Upper lobe of left lung (tissue), 4 donors: Measurements from ENCODE around the gene TP53AIP1.

Experiments used
- POLR2A ChIP-seq, 4 donors: fragments of 450-650 bp; IDR thresholded peaks; one replicate each; pipeline ENCODE4 v1.5.1; 2016 to 2017; ENCODE audit warnings: antibody characterized with exemption in 4 of 4, mild to moderate bottlenecking in 2 of 4
- POLR2AphosphoS5 ChIP-seq, 2 donors: sonication (generic); formaldehyde crosslinking; IDR thresholded peaks; one replicate each; pipeline ENCODE4 v1.5.1; 2017; ENCODE audit warnings: antibody characterized with exemption in 2 of 2
- TF ChIP-seq, protein P1 (sequence below), 6 experiments: fragments of 450-650 bp in 4 of 6; fragments of 200-600 bp in 2 of 6; sonication (generic) in 2 of 6; IDR thresholded peaks; one replicate each; pipeline ENCODE4 v1.5.1; 2016 to 2019; ENCODE audit warnings: antibody characterized with exemption in 6 of 6

- TF ChIP-seq, protein P1, sequence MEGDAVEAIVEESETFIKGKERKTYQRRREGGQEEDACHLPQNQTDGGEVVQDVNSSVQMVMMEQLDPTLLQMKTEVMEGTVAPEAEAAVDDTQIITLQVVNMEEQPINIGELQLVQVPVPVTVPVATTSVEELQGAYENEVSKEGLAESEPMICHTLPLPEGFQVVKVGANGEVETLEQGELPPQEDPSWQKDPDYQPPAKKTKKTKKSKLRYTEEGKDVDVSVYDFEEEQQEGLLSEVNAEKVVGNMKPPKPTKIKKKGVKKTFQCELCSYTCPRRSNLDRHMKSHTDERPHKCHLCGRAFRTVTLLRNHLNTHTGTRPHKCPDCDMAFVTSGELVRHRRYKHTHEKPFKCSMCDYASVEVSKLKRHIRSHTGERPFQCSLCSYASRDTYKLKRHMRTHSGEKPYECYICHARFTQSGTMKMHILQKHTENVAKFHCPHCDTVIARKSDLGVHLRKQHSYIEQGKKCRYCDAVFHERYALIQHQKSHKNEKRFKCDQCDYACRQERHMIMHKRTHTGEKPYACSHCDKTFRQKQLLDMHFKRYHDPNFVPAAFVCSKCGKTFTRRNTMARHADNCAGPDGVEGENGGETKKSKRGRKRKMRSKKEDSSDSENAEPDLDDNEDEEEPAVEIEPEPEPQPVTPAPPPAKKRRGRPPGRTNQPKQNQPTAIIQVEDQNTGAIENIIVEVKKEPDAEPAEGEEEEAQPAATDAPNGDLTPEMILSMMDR (IDR thresholded peaks at IDR 0.05): no peak
- TF ChIP-seq POLR2AphosphoS5 (IDR thresholded peaks at IDR 0.05) (no peak), POLR2A (IDR thresholded peaks at IDR 0.05) (no peak)
Measured at GRCh38 chr11:128894685-128895084, 48.0 kb downstream of the TP53AIP1 start.
